HCT116 (cell line): ENCODE results near the gene LZTR1. TPM values are rescaled to one million over a fixed set of nuclear protein-coding genes. Genes with fewer than 3 reads are reported as not detected.

Experiments used
- ATAC-seq: fragments of 200-7000 bp; cut with Tn5 transposase; 2 replicates; pipeline ENCODE4 v1.9.1; 2020; ENCODE audit warnings: mild to moderate bottlenecking, moderate library complexity
- BruUV-seq: library from RNA; stranded (reverse); fragments of 400-500 nt; replicated peaks from 2 replicates; lab custom pipeline; 2021; lab: Mats Ljungman, UMichigan
- CTCF ChIA-PET: fragments of 300-600 bp; sonication (Branson Sonifier 250); formaldehyde crosslinking; loops from one replicate; lab custom pipeline; 2021; ENCODE audit warnings: antibody characterized with exemption; lab: Charles Lee
- POLR2A ChIA-PET: fragments of 300-600, 350-600 bp; sonication (Branson Sonifier 250); formaldehyde crosslinking; loops from one replicate; lab custom pipeline; 2021; ENCODE audit warnings: antibody characterized with exemption; lab: Charles Lee
- RAD21 ChIA-PET, 2 experiments: fragments of 300-600 bp; sonication (Branson Sonifier 250); formaldehyde crosslinking; loops; one replicate each; lab custom pipeline; 2023; ENCODE audit warnings: low total read pairs in 2 of 2; ENCODE audit not compliant: uncharacterized antibody in 2 of 2, unreplicated experiment in 2 of 2, low non-redundant PET in 1 of 2; lab: Charles Lee
- DNase-seq: peaks from one replicate; pipeline ENCODE4 v3.0.0-alpha.2; 2010; ENCODE audit warnings: low read depth, low spot score
- H2AFZ ChIP-seq: fragments of 200-600 bp; shearing (Covaris generic), sonication (generic); 2 replicates; pipeline ENCODE4 v1.6.1; 2017; ENCODE audit warnings: low read depth, mixed run types, mixed read lengths, antibody characterized with exemption, low read length; ENCODE audit not compliant: poor library complexity, severe bottlenecking
- H3K27ac ChIP-seq: 2 replicates; pipeline ENCODE4 v1.5.1; 2012; ENCODE audit warnings: low read depth, low read length
- H3K27me3 ChIP-seq: fragments of 200-600 bp; sonication (generic); 2 replicates; pipeline ENCODE4 v1.6.1; 2016; ENCODE audit warnings: mixed run types, low read length, mixed read lengths; ENCODE audit not compliant: insufficient read depth
- H3K36me3 ChIP-seq, 2 experiments: fragments of 200-500 bp in 1 of 2; fragments of 200-600 bp in 1 of 2; sonication (Bioruptor generic) in 1 of 2; sonication (generic) in 1 of 2; 2 replicates each; pipeline versions ENCODE4 v1.5.1 to v1.6.1; 2014 to 2016; ENCODE audit warnings: low read length in 2 of 2, inconsistent platforms in 1 of 2, mixed read lengths in 1 of 2, mixed run types in 1 of 2; ENCODE audit not compliant: insufficient read depth in 2 of 2, control insufficient read depth in 1 of 2
- H3K4me1 ChIP-seq, 2 experiments: fragments of 200-600 bp in 1 of 2; sonication (generic) in 1 of 2; 2 replicates each; pipeline versions ENCODE4 v1.5.1 to v1.6.1; 2012 to 2017; ENCODE audit warnings: low read length in 2 of 2, inconsistent platforms in 1 of 2, mild to moderate bottlenecking in 1 of 2, mixed read lengths in 1 of 2, mixed run types in 1 of 2, moderate library complexity in 1 of 2; ENCODE audit not compliant: insufficient read depth in 2 of 2, control insufficient read depth in 1 of 2
- H3K4me2 ChIP-seq: fragments of 200-600 bp; sonication (generic); 2 replicates; pipeline ENCODE4 v1.6.1; 2017; ENCODE audit warnings: mixed run types, low read length, mixed read lengths
- H3K4me3 ChIP-seq, 2 experiments: fragments of 200-600 bp in 1 of 2; sonication (generic) in 1 of 2; replicated peaks in 1 of 2; 2 replicates each; pipeline ENCODE4 v1.5.1; 2011 to 2016; ENCODE audit warnings: low read length in 2 of 2, control low read depth in 1 of 2, low read depth in 1 of 2, mild to moderate bottlenecking in 1 of 2, mixed read lengths in 1 of 2, mixed run types in 1 of 2
- H3K79me2 ChIP-seq: fragments of 200-600 bp; sonication (generic); 2 replicates; pipeline ENCODE4 v1.6.1; 2017; ENCODE audit warnings: mild to moderate bottlenecking, mixed run types, low read length, moderate library complexity, mixed read lengths; ENCODE audit not compliant: insufficient read depth
- H3K9ac ChIP-seq: fragments of 200-600 bp; sonication (generic); 2 replicates; pipeline ENCODE4 v1.6.1; 2016; ENCODE audit warnings: low read length, mixed read lengths
- H3K9me2 ChIP-seq: fragments of 200-600 bp; sonication (generic), shearing (Covaris generic); 2 replicates; pipeline ENCODE4 v1.6.1; 2017; ENCODE audit warnings: mixed run types, mild to moderate bottlenecking, moderate library complexity; ENCODE audit not compliant: insufficient read depth
- H3K9me3 ChIP-seq, 2 experiments: fragments of 200-500 bp in 1 of 2; fragments of 200-600 bp in 1 of 2; sonication (Bioruptor generic) in 1 of 2; sonication (generic) in 1 of 2; 2 replicates each; pipeline ENCODE4 v1.6.1; 2014 to 2017; ENCODE audit warnings: low read length in 2 of 2, mixed read lengths in 2 of 2, inconsistent platforms in 1 of 2, low read depth in 1 of 2, mild to moderate bottlenecking in 1 of 2, mixed run types in 1 of 2, moderate library complexity in 1 of 2; ENCODE audit not compliant: control insufficient read depth in 1 of 2, insufficient read depth in 1 of 2
- H4K20me1 ChIP-seq: fragments of 200-600 bp; sonication (generic), shearing (Covaris generic); 2 replicates; pipeline ENCODE4 v1.6.1; 2017; ENCODE audit warnings: mixed run types, mild to moderate bottlenecking, moderate library complexity; ENCODE audit not compliant: insufficient read depth
- CEBPB ChIP-seq: IDR thresholded peaks from 2 replicates; pipeline ENCODE4 v1.6.1; 2012; ENCODE audit warnings: low read depth
- CTCF ChIP-seq, 3 experiments: fragments of 200-600 bp in 1 of 3; sonication (generic) in 1 of 3; IDR thresholded peaks in 2 of 3; conservative IDR thresholded peaks in 1 of 3; 2 replicates each; pipeline ENCODE4 v1.5.1; 2012 to 2017; ENCODE audit warnings: low read depth in 2 of 3, low read length in 2 of 3, antibody characterized with exemption in 1 of 3, borderline replicate concordance in 1 of 3, control low read depth in 1 of 3, mild to moderate bottlenecking in 1 of 3, mixed read lengths in 1 of 3, mixed run types in 1 of 3, moderate library complexity in 1 of 3; ENCODE audit not compliant: insufficient read depth in 1 of 3
- EGR1 ChIP-seq: IDR thresholded peaks from 2 replicates; pipeline ENCODE4 v1.6.1; 2012; ENCODE audit warnings: low read depth
- ELF1 ChIP-seq: IDR thresholded peaks from 2 replicates; pipeline ENCODE4 v1.6.1; 2012; ENCODE audit warnings: low read depth, borderline replicate concordance
- EZH2phosphoT487 ChIP-seq: fragments of 200-600 bp; IDR thresholded peaks from 2 replicates; pipeline ENCODE4 v1.6.1; 2018; ENCODE audit warnings: antibody characterized with exemption, borderline replicate concordance
- MAX ChIP-seq: IDR thresholded peaks from 2 replicates; pipeline ENCODE4 v1.6.1; 2012
- POLR2A ChIP-seq: IDR thresholded peaks from 2 replicates; pipeline ENCODE4 v1.7.0; 2011; ENCODE audit warnings: borderline replicate concordance; ENCODE audit not compliant: insufficient read depth, insufficient read length; ENCODE audit errors: extremely low read depth
- SRF ChIP-seq: IDR thresholded peaks from 2 replicates; pipeline ENCODE4 v1.6.1; 2012; ENCODE audit warnings: low read depth
- ZNF274 ChIP-seq: fragments of 200-500 bp; sonication (Bioruptor generic); IDR thresholded peaks from 2 replicates; pipeline ENCODE4 v1.6.1; 2014; ENCODE audit warnings: mild to moderate bottlenecking, low read depth, low read length, inconsistent platforms
- intact Hi-C: fragments of 100-400 bp; cut with micrococcal nuclease; formaldehyde crosslinking; loops from 2 replicates; pipeline ENCODE4 v1.10.0; 2022
- total RNA-seq: library from RNA; stranded (reverse); gene quantifications from one replicate; pipeline ENCODE4 v1.2.1, GENCODE V29; 2021; ENCODE audit not compliant: unreplicated experiment

LZTR1 gene
- total RNA-seq, 1 experiment from 2014 or later, result 56.5 TPM

- no peaks in the 10 kb centered on the region for H4K20me1 ChIP-seq
- H3K27ac ChIP-seq, result no peak overlapping the region
- H3K4me3 ChIP-seq, result no peak overlapping the region
- intact Hi-C loops, result no loop called here
- H3K36me3 ChIP-seq, result peaks cover 4 to 16% of the 10 kb centered on the region in 2 experiments; a peak in 3 of 4 replicates
- no peak overlapping the region for H3K4me2 ChIP-seq
- ChIA-PET POLR2A (no interaction called here), RAD21 (no interaction called here), CTCF (no interaction called here)
- peaks cover 9 to 10% of the 10 kb centered on the region in 2 experiments; a peak in 3 of 4 replicates for H3K4me1 ChIP-seq
- H3K27me3 ChIP-seq, result no peaks in the 10 kb centered on the region
- no peaks in the 10 kb centered on the region for H3K9me3 ChIP-seq
- DNase-seq, result no peak
- no peaks in the 10 kb centered on the region for H3K9me2 ChIP-seq
- no TSS peak for BruUV-seq
- H3K79me2 ChIP-seq, result peaks cover 18% of the 10 kb centered on the region
- H3K9ac ChIP-seq, result no peak overlapping the region
- TF ChIP-seq CEBPB, result no peak
- no peak for TF ChIP-seq MAX
- TF ChIP-seq, all 23 proteins: peak for 0
- no peak overlapping the region for H2AFZ ChIP-seq
- ATAC-seq, result no peak
These were observed 13.9 kb downstream of the LZTR1 start for GRCh38 chr22:20996031-20996410.

- H3K27ac ChIP-seq, result no peak overlapping the region; the same call in 1 of the 2 replicates
- no peaks in the 10 kb centered on the region for H3K9me2 ChIP-seq
- DNase-seq (no peak), ATAC-seq (no peak)
- H3K27me3 ChIP-seq, result no peaks in the 10 kb centered on the region
- no peak for TF ChIP-seq EGR1
- TF ChIP-seq ZNF274, result no peak
- TF ChIP-seq ELF1, result no peak
- TF ChIP-seq SRF, result no peak
- TF ChIP-seq EZH2phosphoT487, result no peak
- no peak for TF ChIP-seq CEBPB
- no peak for TF ChIP-seq POLR2A
- no peak for TF ChIP-seq CTCF (IDR thresholded peaks at IDR 0.05 in 2 of 3, conservative IDR thresholded peaks at IDR 0.05 in 1 of 3; ENCODE audit: borderline replicate concordance in 1 of 3, insufficient read depth in 1 of 3, low read depth in 2 of 3, low read length in 2 of 3)
- intact Hi-C loops, result no loop called here
- peaks cover 3 to 16% of the 10 kb centered on the region in 2 experiments; a peak in 3 of 4 replicates for H3K36me3 ChIP-seq
- POLR2A ChIA-PET, result no interaction called here
- no peak overlapping the region for H3K4me2 ChIP-seq
- no peak overlapping the region for H2AFZ ChIP-seq
- CTCF ChIA-PET, result no interaction called here
- no peaks in the 10 kb centered on the region for H3K9me3 ChIP-seq
- RAD21 ChIA-PET, result no interaction called here
- H3K9ac ChIP-seq, result no peak overlapping the region
- no peak overlapping the region for H3K4me3 ChIP-seq
- BruUV-seq, result no TSS peak
- H4K20me1 ChIP-seq, result no peaks in the 10 kb centered on the region
- H3K79me2 ChIP-seq, result peaks cover 23% of the 10 kb centered on the region
- H3K4me1 ChIP-seq, result peaks cover 10 to 15% of the 10 kb centered on the region in 2 experiments; a peak in 3 of 4 replicates
These were observed 14.8 kb downstream of the LZTR1 start for GRCh38 chr22:20996598-20997535.
